GM03348 (cell line): ENCODE measurements around the gene CEMIP.
"Not testable (repeated sequence)": the region's sequence is repeated elsewhere in the genome, so short reads cannot be mapped to it uniquely, and the experiment has no call there.

Experiments used
- DNase-seq: peaks from one replicate; pipeline ENCODE4 v3.0.0; 2012; ENCODE audit warnings: low spot score

CEMIP gene

DNA sequence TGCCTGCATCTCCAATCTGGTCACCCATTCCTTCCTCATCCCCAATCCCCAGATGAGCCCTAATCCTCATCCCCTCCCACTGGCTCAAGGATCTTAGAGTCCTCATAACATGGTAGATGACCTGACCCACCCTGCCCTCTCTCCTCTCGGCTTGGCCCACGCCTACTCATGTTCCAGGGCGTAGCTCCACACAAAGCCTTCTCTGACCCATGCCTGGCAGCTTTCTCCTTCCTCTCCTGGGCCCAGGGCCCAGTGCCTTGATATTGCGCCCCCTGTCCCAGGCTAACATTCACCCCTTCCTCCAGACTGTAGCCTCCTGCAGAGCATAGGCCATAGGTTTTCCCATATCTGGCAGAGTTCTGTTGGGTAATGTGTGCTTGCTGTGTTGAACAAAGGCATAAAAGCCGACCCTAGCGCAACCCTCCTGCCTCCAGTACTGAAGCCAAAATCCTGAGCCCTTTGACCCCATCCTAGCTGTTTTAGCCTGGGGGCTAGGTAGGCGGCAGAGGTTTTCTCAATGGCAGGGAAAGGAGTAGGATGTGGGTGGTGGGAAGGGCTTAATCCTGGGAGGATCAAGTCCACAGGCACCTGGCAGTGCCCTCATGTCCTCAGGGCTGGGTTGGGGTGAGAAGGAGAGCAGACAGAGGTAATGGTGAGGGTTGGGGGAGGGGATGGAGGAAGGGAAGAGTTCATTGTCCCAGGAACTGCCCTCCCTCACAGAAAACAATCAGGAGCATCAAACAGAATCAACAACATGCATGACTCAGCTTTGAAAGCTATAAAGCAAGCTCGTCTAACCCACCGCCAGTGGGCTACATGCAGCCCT lies 175.0 kb downstream of the CEMIP start:
- DNase-seq, result no peak

DNA sequence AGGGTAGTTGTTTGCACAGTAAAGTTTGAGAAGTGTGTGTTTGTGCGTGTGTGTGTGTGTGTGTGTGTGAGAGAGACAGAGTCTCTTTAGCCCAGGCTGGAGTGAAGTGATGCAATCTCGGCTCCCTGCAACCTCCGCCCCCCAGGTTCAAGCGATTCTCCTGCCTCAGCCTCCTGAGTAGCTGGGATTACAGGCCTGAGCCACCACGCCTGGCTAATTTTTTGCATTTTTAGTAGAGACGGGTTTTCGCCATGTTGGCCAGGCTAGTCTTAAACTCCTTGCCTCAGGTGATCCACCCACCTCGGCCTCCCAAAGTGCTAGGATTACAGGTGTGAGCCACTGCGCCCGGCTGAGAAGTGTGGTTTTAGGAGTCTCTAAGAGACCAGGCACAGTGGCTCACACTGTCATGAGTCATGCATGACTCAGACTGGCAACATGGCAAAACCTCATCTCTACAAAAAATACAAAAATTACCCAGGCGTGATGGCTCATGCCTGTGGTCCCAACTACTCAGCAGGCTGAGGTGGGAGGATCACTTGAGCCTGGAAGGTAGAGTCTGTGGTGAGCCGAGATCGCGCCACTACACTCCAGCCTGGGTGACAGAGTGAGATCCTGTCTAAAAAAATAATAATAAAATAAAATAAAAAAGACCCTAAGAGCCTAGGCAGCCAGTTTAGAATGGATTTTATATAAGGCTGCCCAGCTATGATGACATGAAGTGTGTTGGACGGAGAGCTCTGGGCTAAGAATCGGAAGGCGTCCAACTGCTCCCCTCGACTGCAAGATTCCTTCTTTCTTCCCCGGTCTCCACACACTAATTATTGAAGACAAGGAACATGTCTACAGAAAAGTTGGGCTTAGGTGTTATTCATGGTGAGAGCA lies 176.6 kb downstream of the CEMIP start:
- DNase-seq, result peak; percentile 70

DNA sequence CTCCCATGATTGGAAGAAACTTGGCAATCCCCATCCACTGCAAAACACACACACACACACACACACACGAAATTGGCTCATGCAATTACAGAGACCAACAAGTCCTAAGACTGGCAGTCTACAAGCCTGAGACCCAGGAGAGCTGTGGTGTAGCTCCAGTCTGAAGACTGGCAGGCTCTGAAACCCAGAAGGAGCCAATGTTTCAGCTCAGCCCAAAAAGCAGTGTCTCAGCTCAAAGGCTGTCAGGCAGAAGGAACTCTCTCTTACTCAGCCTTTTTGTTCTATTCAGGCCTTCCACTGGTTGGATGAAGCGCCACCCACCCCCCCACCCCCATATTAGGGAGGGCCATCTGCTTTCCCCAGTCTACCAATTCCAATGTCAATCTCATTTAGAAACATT lies 178.4 kb downstream of the CEMIP start:
- no peak for DNase-seq

DNA sequence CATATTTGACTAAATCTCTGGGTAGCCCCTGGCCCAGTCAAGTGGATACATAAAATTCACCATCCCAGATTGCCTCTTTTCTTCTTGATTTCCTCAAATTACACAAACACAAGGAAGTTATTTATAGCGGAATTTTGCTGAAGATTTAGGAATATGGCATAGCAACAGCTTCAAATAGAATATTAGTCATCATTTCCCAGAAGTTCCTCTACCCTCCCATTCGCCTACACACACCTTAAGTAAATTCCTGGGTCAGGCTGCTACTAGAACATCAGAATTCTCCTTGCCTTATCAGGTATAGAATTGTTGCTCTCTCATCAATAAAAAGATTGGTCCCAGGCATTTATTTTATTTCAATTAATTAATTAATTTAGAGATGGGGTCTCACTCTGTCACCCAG lies 178.8 kb downstream of the CEMIP start:
- no peak for DNase-seq

DNA sequence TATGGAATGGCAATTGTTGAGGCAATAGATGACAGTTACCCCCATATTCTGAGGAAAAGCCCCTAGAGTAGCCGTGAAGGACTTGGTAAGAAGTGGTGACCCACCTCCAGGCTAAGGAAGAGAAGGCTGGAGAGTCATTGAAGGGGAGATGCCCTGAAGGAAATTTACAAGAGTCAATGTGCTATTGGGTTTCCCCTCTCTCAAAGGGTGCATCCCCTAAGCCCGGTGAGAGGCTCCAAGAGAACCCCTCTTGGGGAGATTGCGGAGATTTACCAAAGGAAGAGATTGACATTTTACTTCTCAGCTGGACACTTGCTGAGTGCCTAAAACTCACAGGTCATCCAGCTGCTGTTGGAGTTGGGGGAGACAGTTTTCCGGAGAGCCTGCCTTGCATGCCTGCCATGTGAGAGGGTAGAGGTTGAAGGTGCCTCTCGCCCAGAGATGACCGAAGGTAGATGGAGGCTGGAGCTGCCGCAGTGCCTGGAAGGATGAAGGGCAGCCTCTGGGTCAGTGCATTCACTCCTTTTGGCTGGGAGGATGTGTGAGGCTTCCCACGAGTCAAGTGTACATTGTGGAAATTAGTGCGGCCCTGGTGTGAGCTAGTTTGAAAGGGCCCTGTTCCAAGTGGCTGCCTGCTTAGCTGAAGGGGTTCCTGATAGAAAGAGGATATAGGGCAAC lies 179.8 kb downstream of the CEMIP start:
- DNase-seq, result no peak

DNA sequence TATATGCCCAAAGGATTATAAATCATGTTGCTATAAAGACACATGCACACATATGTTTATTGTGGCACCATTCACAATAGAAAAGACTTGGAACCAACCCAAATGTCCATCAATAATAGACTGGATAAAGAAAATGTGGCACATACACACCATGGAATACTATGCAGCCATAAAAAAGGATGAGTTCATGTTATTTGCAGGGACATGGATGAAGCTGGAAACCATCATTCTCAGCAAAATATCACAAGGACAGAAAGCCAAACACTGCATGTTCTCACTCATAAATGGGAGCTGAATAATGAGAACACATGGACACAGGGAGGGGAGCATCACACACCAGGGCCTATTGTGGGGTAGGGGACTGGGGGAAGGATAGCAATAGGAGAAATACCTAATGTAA lies 186.3 kb downstream of the CEMIP start:
- not testable (repeated sequence) for DNase-seq

DNA sequence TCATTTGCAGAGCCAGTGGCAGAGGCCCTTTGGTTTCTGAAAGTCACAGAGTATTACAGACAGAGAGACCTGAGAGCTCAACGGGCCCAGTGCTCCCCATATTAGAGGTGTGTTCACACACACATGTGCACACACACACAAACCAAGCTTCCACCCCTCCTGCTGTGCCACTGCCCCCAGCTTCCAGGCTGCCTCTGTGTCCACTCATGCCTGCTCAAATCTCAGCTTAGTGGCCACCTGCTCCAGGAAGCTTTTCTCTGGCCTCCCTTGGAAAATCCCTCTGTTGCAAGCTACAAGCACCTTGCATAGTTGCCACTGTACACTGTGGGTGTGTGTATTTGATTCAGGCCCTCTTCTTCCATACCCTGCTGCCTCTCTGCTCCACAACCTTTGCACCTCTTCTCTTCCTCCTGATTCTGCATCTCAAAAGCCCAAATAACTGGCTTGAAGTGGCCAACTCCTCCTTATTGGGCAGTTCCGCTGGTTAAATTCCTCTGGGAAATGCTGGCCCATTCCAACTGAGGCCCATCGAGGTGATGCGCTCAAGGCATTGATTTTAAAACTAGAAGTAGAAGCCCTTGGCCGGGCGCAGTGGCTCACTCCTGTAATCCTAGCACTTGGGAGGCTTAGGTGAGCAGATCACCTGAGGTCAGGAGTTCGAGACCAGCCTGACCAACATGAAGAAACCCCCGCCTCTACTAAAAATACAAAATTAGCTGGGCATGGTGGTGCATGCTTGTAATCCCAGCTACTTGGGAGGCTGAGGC lies 187.4 kb downstream of the CEMIP start:
- DNase-seq, result no peak

DNA sequence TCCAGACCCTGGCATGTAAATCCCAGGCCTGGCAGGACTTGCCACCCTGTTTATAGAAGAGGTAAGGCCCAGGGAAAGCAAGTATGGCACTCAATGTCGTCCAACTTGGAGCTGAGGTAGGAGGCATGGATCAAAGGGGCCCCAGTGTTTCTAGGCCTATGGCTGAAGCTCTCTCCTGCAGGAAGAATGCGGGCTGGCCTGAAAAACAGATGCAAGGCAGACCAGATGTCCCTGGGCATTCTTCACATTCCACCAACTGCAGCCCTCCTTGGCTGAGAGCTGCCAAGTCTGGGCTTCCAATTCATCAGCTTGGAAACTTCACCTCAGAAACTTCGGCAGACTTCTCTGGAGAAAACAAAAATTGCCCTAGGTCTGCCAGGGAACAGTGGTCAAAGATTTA lies 188.3 kb downstream of the CEMIP start:
- peak; percentile 92 for DNase-seq

DNA sequence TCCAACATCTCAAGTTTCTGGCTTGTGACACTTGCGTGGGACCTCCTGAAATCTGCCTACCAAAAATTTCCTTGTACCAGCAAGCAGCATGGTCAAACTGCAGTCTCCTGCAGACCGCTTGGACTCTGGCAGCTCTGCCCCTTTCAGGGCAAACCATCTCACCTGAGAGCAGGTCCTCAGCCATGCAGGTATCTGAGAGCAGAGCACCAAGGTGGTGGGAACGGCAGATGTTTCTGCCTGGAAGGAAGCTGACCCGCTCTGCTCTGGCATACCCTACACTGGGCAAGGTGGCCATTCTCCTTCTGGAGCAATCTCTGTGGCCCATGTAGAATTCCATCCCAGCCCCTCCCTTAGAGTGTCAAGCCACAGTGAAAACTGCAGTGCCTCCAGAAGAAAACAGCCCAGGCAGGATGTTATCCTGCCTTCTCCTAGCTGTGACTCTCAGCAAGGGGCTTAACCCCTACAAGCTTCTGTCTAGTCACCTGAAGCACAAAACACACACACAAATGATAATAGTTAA lies 188.9 kb downstream of the CEMIP start:
- no peak for DNase-seq

DNA sequence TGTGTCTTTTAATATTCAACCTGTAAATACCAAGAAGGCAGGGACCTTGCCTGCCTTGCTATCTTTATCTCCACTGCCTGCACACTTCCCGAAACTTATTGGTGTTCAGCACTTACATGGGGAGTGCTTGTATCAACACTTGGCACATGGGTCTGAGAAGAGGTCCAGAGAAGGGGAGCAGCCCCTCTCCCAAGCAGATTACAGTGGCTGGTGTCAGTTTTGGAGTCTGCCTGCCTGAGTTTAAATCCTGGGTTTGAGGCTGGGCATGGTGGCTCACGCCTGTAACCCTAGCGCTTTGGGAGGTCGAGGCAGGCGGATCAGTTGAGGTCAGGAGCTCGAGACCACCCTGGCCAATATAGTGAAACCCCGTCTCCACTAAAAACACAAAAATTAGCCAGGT lies 190.1 kb downstream of the CEMIP start:
- DNase-seq, result no peak

DNA sequence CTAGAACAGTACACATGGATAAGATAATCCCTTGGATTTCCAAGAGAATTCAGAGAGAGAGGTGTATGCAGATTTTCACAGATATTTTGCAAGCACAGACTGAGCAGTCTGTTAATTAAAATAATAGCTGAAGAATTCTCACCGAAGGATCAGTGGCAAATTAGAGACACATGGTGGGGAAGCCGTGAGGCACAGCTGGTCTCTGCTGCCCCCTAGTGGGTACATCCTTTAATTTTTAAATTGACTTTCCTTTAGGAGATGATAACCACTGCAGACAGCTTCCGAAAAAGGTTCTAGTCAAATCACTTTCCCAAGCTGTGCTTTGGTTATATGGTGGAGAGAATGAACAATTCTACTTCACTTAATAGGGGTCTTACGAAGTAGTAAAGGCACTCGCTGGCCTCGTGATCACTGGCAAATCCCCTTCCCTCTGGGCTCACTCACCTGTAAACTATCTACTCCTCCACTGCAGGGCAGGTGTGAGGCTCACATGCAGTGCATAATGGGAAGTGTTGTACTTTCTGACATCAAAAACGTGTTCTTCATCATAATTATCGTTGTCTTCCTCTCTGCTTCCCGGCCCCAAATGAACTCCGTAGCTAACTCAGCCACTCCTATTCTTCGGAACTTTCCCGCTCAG lies 191.0 kb downstream of the CEMIP start:
- peak; percentile 80 for DNase-seq

DNA sequence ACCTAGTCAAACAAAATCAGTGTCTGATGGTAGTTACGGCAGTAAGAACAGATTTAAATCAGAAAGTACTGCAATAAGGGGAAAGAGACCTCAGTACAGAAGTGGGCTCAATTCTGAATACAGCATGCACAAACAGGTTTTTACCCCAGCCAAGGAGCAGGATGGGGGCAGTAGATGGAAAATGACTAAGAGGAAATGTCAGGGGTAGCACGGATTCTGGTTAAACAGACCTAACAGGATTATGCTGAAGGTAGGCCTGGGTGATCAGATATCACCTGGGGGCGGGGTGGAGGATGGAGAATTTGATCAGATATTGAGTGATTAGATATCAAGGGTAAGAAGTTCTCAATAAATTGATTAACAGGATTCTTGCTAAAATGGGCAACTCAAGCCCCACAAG lies 191.5 kb downstream of the CEMIP start:
- no peak for DNase-seq

DNA sequence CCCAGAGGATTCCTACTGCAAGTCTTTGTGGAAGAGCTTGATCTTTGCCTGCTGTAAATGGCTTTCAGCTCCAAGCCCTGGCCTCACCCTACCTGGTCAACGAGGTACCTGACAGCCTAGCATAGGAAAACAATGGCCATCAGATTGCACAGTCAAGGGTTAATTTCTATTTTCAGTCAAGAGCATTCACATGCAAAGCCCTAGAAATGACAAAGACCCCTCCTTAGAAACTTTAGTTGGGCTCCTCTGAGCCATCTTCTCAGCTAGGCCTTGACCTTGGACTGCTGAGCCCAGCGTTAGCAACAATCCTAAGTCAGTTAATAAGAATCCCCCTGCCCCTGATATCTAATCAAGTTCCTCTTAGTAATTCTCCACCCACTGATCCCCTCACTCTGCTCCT lies 192.0 kb downstream of the CEMIP start:
- no peak for DNase-seq

DNA sequence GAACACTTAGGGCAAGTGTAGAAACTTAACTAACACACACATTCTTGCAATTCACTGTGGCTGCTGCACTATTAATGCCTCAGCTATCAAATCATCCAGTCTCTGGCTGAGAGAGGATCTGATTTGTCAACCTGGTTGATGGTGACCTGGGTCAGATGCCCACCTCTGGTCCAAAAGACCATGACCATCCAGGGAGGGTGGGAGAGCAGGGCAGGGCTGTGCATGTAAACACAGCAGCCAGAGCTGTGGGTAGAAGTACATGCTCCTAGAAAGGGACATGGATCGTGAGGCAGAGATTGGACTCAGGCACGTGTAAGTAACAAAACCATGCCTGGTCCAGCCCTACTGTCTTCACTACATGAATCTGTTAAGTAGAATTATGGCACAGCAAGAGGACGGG lies 193.1 kb downstream of the CEMIP start:
- DNase-seq, result no peak

DNA sequence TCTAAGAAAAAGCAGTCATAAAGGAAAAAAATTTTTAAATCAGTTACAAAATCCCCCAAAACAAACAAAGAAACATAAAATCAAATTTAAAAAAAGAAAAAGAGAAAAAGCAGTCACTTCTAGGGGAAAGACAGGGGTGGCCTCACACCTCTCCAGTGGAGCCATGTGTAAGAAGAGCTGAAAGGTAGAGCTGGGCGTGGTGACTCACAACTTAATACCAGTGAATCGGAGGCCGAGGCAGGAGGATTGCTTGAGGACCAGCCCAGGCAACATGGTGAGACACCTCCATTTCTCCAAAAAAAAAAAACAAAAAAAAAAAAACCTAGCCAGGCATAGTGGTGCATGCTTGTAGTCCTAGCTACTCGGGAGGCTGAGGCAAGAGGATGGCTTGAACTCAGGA lies 195.7 kb downstream of the CEMIP start:
- DNase-seq, result no peak

DNA sequence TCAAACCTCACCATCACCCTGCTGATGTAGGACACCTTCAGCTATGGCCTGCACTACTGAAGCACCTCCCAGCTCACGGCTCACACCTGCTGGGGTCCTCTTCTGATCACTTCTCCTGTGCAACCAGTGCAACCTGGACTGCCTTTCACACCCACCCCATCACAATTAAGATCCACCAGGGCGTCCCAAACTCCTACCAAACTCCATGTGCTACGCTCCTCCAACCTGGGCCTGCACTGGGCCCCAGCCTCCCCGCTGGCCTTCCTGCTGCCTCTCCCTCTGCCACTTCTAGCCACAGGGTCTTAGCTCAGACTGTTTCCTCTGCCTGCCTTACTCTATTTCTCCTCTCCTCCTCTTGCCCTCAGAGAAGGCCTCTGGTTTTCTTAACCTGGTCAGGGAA lies 197.7 kb downstream of the CEMIP start:
- DNase-seq, result no peak

DNA sequence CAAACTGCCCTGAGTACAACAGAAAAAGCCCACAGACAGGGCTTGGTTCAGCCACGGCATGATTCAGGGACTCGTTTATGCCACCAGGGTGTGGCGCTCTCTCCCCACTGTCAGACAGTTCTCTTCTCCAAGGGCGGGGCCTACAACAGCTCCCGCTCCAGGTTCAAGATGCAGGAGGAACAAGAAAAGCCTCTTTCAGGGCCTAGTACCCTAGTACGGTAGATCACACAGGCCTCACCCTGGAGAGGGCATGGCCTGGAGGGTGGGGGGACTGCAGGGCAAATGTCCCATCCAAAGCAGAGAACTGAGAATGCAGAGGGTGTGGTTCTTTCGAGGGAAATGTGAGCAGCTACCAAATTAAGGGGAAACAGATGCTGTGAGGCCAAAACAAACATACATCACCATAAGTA lies 198.5 kb downstream of the CEMIP start:
- peak; percentile 79 for DNase-seq

DNA sequence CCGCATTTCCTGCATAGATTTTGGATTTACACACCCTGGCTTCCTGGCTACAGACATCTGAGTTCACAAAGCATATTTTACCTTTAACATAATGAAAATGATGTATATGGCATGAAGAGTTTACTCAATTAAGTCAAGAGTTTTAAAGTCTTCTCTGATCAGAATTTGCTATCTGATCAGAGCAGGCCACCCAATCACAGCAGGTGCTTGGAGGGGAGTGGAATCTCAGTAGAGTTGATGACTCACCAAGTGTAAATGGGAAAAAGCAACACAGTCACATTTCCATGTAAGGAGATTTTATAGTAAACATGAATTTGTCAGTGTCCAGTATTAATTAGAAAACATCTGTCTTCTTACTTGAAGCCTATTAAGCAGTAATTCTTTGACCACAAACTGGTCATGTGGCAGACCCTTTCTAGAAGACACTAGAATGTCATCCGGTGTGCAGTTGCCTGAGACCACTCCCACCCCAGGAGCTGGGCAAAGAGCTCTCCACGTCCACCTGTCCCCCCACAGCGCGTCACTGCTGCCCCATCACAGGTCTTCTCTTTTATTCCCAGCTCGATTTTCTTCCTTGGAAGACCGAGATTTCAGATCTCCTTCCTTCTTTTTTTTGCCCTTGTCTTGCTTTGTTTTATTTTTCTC lies 199.6 kb downstream of the CEMIP start:
- DNase-seq, result peak; percentile 27

DNA sequence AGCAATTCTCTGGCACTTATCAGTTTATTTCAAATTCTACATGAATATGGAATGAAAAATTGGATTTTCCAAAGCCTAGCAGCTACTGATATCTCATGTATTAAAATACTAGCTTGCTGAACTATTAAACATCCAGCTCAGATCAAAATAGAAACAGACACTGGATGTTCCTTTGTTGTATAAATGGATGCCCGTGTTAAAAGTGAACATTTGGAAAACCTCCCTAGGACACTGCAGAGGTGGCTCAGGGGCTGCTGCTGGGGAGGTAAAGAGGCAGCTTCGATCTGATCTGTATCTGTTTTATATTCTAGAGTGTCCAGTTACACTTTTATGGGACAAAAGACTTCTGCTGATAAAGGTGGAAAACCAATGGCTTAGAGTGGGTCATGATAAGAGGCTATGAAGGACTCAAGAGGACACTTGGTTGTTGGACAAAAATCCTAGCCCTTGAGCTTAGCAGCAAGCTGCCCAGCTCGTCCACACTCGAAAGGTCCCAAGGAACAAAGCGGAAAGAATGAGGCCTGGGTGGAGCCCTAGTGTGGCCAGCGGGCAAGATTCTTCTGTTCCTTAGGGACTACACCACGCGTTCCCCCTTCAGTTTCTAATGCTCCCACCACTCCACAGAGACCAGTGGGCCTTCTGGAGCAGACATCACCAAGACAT lies 200.5 kb downstream of the CEMIP start:
- no peak for DNase-seq

DNA sequence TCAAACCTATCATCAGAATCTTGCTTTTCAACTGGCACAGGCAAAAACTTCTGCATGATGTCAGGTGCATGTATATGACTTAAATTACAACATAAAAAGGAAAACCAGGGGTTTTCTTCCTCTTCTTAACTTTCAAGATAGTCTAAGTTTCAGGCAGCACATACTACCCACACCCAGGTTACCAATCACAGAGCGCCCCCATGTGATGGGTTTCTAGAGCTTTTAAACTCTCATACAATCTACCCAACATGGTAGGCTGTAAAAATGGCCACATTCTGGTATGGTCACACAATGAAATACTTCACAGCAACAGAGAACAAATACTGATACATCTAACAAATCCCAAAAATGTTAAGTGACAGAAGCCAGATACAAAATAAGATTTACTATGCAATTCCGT lies 203.0 kb downstream of the CEMIP start:
- no peak for DNase-seq
